ENCODE measurements around the gene ASCC3. TPM values are rescaled to one million over a fixed set of nuclear protein-coding genes. Genes with fewer than 3 reads are reported as not detected.
A peak's percentile ranks its signal among the peaks of the same experiment; 100 is the strongest.

The ASCC3 gene
- total RNA-seq, 4 donors from 2014 or later, result 15.7 to 39.9 (median 29.3) TPM

DNA sequence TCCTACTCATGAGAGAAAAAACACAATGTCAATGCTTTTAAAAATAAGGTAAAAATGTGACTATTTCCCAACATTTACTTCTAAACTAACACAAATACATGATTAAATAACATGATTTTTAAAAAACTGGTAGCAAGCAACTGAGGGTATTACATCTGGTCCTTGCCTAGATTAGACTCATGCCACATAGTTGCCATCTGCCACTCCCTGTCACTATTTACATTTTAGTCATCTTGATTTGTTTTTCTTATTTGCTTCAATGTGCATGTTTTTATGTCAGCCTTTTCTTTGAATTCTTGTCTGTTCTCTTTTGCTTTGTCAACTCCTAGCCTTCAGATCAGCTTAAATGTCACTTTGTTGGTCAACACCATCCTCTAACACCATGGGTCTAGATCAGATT, 209.4 kb downstream of the ASCC3 start:
- in situ Hi-C loops (cut with MboI; ENCODE audit: low pct_ligation_motif_present in 1 of 4, low pct_unique_long_range_greater_than_20kb in 1 of 4, low sequenced_read_pairs in 3 of 4) (loop anchor here in 2 of 4 donors (25.0 kb wide), 1 partner anchor 559 kb away; no protein-coding TSS in a partner anchor), intact Hi-C loops (cut with DNase I; ENCODE audit: low total_unique reads) (no loop called here)
- Histone ChIP-seq H3K27ac (no peak overlapping the region), H3K4me3 (no peak overlapping the region), H3K36me3 (no peaks in the 10 kb centered on the region), H3K4me1 (no peaks in the 10 kb centered on the region), H3K27me3 (no peaks in the 10 kb centered on the region), H3K9me3 (no peaks in the 10 kb centered on the region)
- DNase-seq, result no peak
- TF ChIP-seq EP300 (IDR thresholded peaks at IDR 0.05; ENCODE audit: low read depth) (no peak), POLR2A (IDR thresholded peaks at IDR 0.05) (no peak)
- TF ChIP-seq, protein P1, sequence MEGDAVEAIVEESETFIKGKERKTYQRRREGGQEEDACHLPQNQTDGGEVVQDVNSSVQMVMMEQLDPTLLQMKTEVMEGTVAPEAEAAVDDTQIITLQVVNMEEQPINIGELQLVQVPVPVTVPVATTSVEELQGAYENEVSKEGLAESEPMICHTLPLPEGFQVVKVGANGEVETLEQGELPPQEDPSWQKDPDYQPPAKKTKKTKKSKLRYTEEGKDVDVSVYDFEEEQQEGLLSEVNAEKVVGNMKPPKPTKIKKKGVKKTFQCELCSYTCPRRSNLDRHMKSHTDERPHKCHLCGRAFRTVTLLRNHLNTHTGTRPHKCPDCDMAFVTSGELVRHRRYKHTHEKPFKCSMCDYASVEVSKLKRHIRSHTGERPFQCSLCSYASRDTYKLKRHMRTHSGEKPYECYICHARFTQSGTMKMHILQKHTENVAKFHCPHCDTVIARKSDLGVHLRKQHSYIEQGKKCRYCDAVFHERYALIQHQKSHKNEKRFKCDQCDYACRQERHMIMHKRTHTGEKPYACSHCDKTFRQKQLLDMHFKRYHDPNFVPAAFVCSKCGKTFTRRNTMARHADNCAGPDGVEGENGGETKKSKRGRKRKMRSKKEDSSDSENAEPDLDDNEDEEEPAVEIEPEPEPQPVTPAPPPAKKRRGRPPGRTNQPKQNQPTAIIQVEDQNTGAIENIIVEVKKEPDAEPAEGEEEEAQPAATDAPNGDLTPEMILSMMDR (IDR thresholded peaks at IDR 0.05), result no peak

DNA sequence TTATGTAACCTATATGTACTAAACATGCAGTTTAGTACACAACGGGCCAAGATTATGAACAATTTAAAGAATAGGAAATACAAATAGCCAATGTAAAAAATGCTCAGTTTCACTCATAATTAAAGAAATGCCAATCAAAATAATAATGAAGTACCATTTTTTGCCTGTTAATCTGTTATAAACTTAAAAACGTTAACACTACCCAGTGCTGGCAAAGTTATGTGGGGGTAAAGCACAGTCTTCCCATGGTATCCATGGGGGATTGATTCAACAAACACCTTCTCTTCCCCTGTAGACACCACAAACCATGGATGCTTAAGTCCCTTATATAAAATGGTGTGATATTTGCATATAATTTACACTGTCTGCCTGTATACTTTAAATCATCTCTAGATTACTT, 211.1 kb downstream of the ASCC3 start:
- Histone ChIP-seq H3K4me3 (no peak overlapping the region), H3K27ac (no peak overlapping the region), H3K36me3 (no peaks in the 10 kb centered on the region), H3K4me1 (no peaks in the 10 kb centered on the region), H3K27me3 (no peaks in the 10 kb centered on the region), H3K9me3 (no peaks in the 10 kb centered on the region)
- intact Hi-C loops (cut with DNase I; ENCODE audit: low total_unique reads) (no loop called here), in situ Hi-C loops (cut with MboI; ENCODE audit: low pct_ligation_motif_present in 1 of 4, low pct_unique_long_range_greater_than_20kb in 1 of 4, low sequenced_read_pairs in 3 of 4) (loop anchor here in 2 of 4 donors (25.0 kb wide), 1 partner anchor 558 kb away; no protein-coding TSS in a partner anchor)
- DNase-seq, result no peak
- no peak for TF ChIP-seq EP300 (IDR thresholded peaks at IDR 0.05; ENCODE audit: low read depth)
- TF ChIP-seq, protein P1 (IDR thresholded peaks at IDR 0.05), result no peak
- no peak for TF ChIP-seq POLR2AphosphoS5 (IDR thresholded peaks at IDR 0.05)
- no peak for TF ChIP-seq POLR2A (IDR thresholded peaks at IDR 0.05)
- 96 to 100% methylated on average over 2 of the region's 2 CpGs for WGBS, 2 donors (ENCODE audit: low coverage in 1 of 2)

DNA sequence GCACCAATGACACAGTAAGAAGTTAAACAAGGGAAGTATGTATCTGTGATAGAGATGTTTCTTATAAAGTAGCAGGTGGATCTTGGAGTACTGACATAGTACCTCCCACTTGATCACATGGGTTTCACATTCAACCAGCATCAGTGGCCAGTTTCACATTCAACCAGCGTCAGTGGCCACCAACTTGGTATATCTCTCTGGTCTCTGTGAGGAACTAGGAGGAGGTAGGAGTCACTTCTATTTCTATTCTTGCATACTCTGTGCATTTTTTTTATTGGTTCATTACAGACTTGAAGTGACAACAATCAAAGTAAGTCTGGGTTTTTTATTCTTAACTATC, 216.1 kb downstream of the ASCC3 start:
- peak; percentile 19 for DNase-seq
- Histone ChIP-seq H3K27me3 (no peaks in the 10 kb centered on the region), H3K4me3 (no peak overlapping the region), H3K27ac (no peak overlapping the region), H3K4me1 (no peaks in the 10 kb centered on the region), H3K36me3 (peaks cover 0 to 6% (median 0%) of the 10 kb centered on the region in 4 donors), H3K9me3 (no peaks in the 10 kb centered on the region)
- in situ Hi-C loops (cut with MboI; ENCODE audit: low pct_ligation_motif_present in 1 of 4, low pct_unique_long_range_greater_than_20kb in 1 of 4, low sequenced_read_pairs in 3 of 4) (loop anchor here in 3 of 4 donors (10.0 to 25.0 kb wide), 2 partner anchors 550 to 553 kb away; no protein-coding TSS in a partner anchor), intact Hi-C loops (cut with DNase I; ENCODE audit: low total_unique reads) (loop anchor here (10.0 kb wide), 1 partner anchor 550 kb away; no protein-coding TSS in a partner anchor)
- WGBS, 2 donors (ENCODE audit: low coverage in 1 of 2), result 69% methylated on average over 1 of the region's 1 CpG; no CpG with 5 or more reads in 1 of the 2 donors
- TF ChIP-seq POLR2AphosphoS5 (IDR thresholded peaks at IDR 0.05) (no peak), EP300 (IDR thresholded peaks at IDR 0.05; ENCODE audit: low read depth) (no peak), POLR2A (IDR thresholded peaks at IDR 0.05) (no peak)
- TF ChIP-seq, protein P1 (IDR thresholded peaks at IDR 0.05), result no peak

DNA sequence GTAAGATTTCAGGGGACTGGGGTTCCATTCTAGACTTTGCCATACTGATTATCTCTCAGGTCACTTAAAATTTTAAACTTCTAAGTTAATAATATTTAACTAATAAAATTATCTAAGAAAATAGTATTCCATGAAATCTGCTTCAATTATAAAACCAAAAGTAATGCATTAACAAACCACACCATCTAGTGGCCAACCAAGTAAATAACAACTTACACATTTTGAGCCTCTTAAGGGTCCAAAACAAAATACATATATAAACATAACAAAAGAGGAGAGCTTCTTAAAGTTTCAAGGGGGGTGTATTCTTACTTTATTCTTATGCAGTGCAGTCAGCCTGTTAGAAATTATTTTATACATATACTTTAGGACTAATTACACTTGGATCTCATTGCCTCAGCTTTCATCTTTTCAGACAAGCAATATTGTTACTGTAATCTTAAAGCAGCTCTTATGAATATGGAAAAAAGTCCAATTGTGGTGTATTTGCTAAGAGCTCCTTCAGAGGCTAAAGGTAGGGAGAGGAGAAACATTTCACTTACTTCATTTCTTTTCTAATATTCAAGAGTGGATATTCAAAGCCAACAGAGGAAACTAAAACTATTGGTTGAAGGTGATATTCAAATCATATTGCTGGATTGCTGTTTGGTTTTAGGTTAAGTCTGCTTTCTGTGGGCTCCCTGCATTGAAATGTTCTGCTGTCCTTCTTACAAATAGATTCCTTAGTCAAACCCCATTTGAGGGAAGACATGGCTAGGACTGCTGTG, 216.7 kb downstream of the ASCC3 start:
- Histone ChIP-seq H3K27me3 (no peaks in the 10 kb centered on the region), H3K27ac (no peak overlapping the region), H3K4me3 (no peak overlapping the region), H3K4me1 (no peaks in the 10 kb centered on the region), H3K36me3 (peaks cover 0 to 6% (median 0%) of the 10 kb centered on the region in 4 donors), H3K9me3 (no peaks in the 10 kb centered on the region)
- in situ Hi-C loops (cut with MboI; ENCODE audit: low pct_ligation_motif_present in 1 of 4, low pct_unique_long_range_greater_than_20kb in 1 of 4, low sequenced_read_pairs in 3 of 4) (loop anchor here in 3 of 4 donors (10.0 to 25.0 kb wide), 2 partner anchors 550 to 552 kb away; no protein-coding TSS in a partner anchor), intact Hi-C loops (cut with DNase I; ENCODE audit: low total_unique reads) (loop anchor here (10.0 kb wide), 1 partner anchor 550 kb away; no protein-coding TSS in a partner anchor)
- no peak for TF ChIP-seq EP300 (IDR thresholded peaks at IDR 0.05; ENCODE audit: low read depth)
- TF ChIP-seq, protein P1 (IDR thresholded peaks at IDR 0.05), result peak; percentile 42 to 68 (median 59)
- no peak for DNase-seq

All from transverse colon (tissue), 4 donors.